Mesothelial cell of epicardium (in vitro differentiated cells): ENCODE data around the gene TMEM108. TPM values are rescaled to one million over a fixed set of nuclear protein-coding genes. Genes with fewer than 3 reads are reported as not detected.

Source experiments
- DNase-seq, 2 experiments: peaks; one replicate each; pipeline ENCODE4 v3.0.0; 2021; ENCODE audit warnings: low spot score in 2 of 2; ENCODE audit not compliant: unreplicated experiment in 2 of 2
- H3K27ac Mint-ChIP-seq: 2 replicates; pipeline ENCODE4 v1.8.0; 2021; ENCODE audit warnings: mixed read lengths
- H3K27me3 Mint-ChIP-seq: 2 replicates; pipeline ENCODE4 v1.8.0; 2021; ENCODE audit warnings: low read depth, mixed read lengths
- H3K36me3 Mint-ChIP-seq: 2 replicates; pipeline ENCODE4 v1.8.0; 2021; ENCODE audit warnings: mixed read lengths
- H3K4me1 Mint-ChIP-seq: 2 replicates; pipeline ENCODE4 v1.8.0; 2021; ENCODE audit warnings: mixed read lengths
- H3K4me3 Mint-ChIP-seq: 2 replicates; pipeline ENCODE4 v1.8.0; 2021; ENCODE audit warnings: mild to moderate bottlenecking, moderate library complexity, mixed read lengths
- H3K9me3 Mint-ChIP-seq: 2 replicates; pipeline ENCODE4 v1.8.0; 2021; ENCODE audit warnings: mixed read lengths
- CTCF ChIP-seq: fragments of 200-600 bp; sonication (generic); IDR thresholded peaks from one replicate; pipeline ENCODE4 v1.5.0; 2021; ENCODE audit warnings: antibody characterized with exemption; ENCODE audit not compliant: unreplicated experiment
- total RNA-seq: library from RNA; stranded (reverse); gene quantifications from 3 replicates; pipeline ENCODE4 v1.2.1, GENCODE V29; 2021

TMEM108 gene
- total RNA-seq, 1 donor from 2014 or later: 17.3 TPM

- Mint-ChIP-seq H3K27ac (no peak overlapping the region), H3K4me1 (peaks cover 4% of the 10 kb centered on the region), H3K4me3 (no peak overlapping the region), H3K9me3 (no peaks in the 10 kb centered on the region), H3K27me3 (peaks cover 38% of the 10 kb centered on the region), H3K36me3 (no peaks in the 10 kb centered on the region)
- no peak for DNase-seq
- TF ChIP-seq CTCF: no peak
Measured at GRCh38 chr3:133262333-133262732, 224.1 kb downstream of the TMEM108 start.

GRCh38 chr3:133264920-133265319 is 226.7 kb downstream of the TMEM108 start:
- Mint-ChIP-seq H3K9me3 (no peaks in the 10 kb centered on the region), H3K36me3 (no peaks in the 10 kb centered on the region), H3K4me1 (peaks cover 6% of the 10 kb centered on the region), H3K27me3 (peaks cover 33% of the 10 kb centered on the region), H3K4me3 (no peak overlapping the region), H3K27ac (no peak overlapping the region)
- DNase-seq: no peak
- TF ChIP-seq CTCF: no peak

GRCh38 chr3:133268726-133269134 is 230.5 kb downstream of the TMEM108 start:
- Mint-ChIP-seq H3K4me1 (peaks cover 8% of the 10 kb centered on the region), H3K27ac (no peak overlapping the region), H3K9me3 (no peaks in the 10 kb centered on the region), H3K36me3 (no peaks in the 10 kb centered on the region), H3K4me3 (no peak overlapping the region), H3K27me3 (peaks cover 18% of the 10 kb centered on the region)
- no peak for TF ChIP-seq CTCF
- no peak for DNase-seq

- H3K9me3 Mint-ChIP-seq: no peaks in the 10 kb centered on the region
- peaks cover 8% of the 10 kb centered on the region for H3K4me1 Mint-ChIP-seq
- TF ChIP-seq CTCF: no peak
- DNase-seq: no peak
- H3K4me3 Mint-ChIP-seq: no peak overlapping the region
- no peaks in the 10 kb centered on the region for H3K36me3 Mint-ChIP-seq
- peaks cover 17% of the 10 kb centered on the region for H3K27me3 Mint-ChIP-seq
- no peak overlapping the region for H3K27ac Mint-ChIP-seq
Measured at GRCh38 chr3:133269393-133269792, 231.2 kb downstream of the TMEM108 start.

DNA sequence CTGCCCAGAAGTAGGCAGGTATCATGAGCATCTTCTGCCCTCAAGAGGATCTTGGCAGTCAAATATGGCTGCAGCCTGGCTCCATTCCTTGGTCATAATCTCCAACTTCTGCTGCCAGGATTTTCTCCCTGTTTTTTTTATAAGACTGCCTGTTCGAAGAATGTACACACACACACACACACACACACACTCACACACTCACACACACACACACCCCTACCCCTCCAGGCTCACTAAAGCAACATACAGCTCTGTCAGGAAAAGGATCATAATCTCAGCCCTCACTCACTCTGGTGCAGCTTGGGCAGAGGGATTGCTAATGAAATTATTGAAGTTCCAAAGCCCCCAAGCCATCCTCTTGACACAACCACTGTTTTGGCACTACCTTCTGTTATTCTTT is 232.4 kb downstream of the TMEM108 start:
- DNase-seq: no peak
- TF ChIP-seq CTCF: no peak
- no peak overlapping the region for H3K4me3 Mint-ChIP-seq
- H3K27ac Mint-ChIP-seq: no peak overlapping the region
- H3K9me3 Mint-ChIP-seq: no peaks in the 10 kb centered on the region
- H3K4me1 Mint-ChIP-seq: peaks cover 8% of the 10 kb centered on the region
- H3K36me3 Mint-ChIP-seq: no peaks in the 10 kb centered on the region
- peaks cover 10% of the 10 kb centered on the region for H3K27me3 Mint-ChIP-seq

GRCh38 chr3:133271042-133271441 is 232.9 kb downstream of the TMEM108 start:
- H3K27ac Mint-ChIP-seq: no peak overlapping the region
- H3K36me3 Mint-ChIP-seq: no peaks in the 10 kb centered on the region
- H3K4me3 Mint-ChIP-seq: no peak overlapping the region
- H3K4me1 Mint-ChIP-seq: peaks cover 8% of the 10 kb centered on the region
- TF ChIP-seq CTCF: no peak
- peaks cover 9% of the 10 kb centered on the region for H3K27me3 Mint-ChIP-seq
- DNase-seq: no peak
- H3K9me3 Mint-ChIP-seq: no peaks in the 10 kb centered on the region
